HCT116 (cell line): Measurements from ENCODE around the gene DNAJC5. TPM values are rescaled to one million over a fixed set of nuclear protein-coding genes. Genes with fewer than 3 reads are reported as not detected.

Experiments
- ATAC-seq: fragments of 200-7000 bp; cut with Tn5 transposase; 2 replicates; pipeline ENCODE4 v1.9.1; 2020; ENCODE audit warnings: mild to moderate bottlenecking, moderate library complexity
- BruUV-seq: library from RNA; stranded (reverse); fragments of 400-500 nt; replicated peaks from 2 replicates; lab custom pipeline; 2021; lab: Mats Ljungman, UMichigan
- CTCF ChIA-PET: fragments of 300-600 bp; sonication (Branson Sonifier 250); formaldehyde crosslinking; loops from one replicate; lab custom pipeline; 2021; ENCODE audit warnings: antibody characterized with exemption; lab: Charles Lee
- POLR2A ChIA-PET: fragments of 300-600, 350-600 bp; sonication (Branson Sonifier 250); formaldehyde crosslinking; loops from one replicate; lab custom pipeline; 2021; ENCODE audit warnings: antibody characterized with exemption; lab: Charles Lee
- RAD21 ChIA-PET, 2 experiments: fragments of 300-600 bp; sonication (Branson Sonifier 250); formaldehyde crosslinking; loops; one replicate each; lab custom pipeline; 2023; ENCODE audit warnings: low total read pairs in 2 of 2; ENCODE audit not compliant: uncharacterized antibody in 2 of 2, unreplicated experiment in 2 of 2, low non-redundant PET in 1 of 2; lab: Charles Lee
- DNase-seq: peaks from one replicate; pipeline ENCODE4 v3.0.0-alpha.2; 2010; ENCODE audit warnings: low read depth, low spot score
- H2AFZ ChIP-seq: fragments of 200-600 bp; shearing (Covaris generic), sonication (generic); 2 replicates; pipeline ENCODE4 v1.6.1; 2017; ENCODE audit warnings: low read depth, mixed run types, mixed read lengths, antibody characterized with exemption, low read length; ENCODE audit not compliant: poor library complexity, severe bottlenecking
- H3K27ac ChIP-seq: 2 replicates; pipeline ENCODE4 v1.5.1; 2012; ENCODE audit warnings: low read depth, low read length
- H3K27me3 ChIP-seq: fragments of 200-600 bp; sonication (generic); 2 replicates; pipeline ENCODE4 v1.6.1; 2016; ENCODE audit warnings: mixed run types, low read length, mixed read lengths; ENCODE audit not compliant: insufficient read depth
- H3K36me3 ChIP-seq, 2 experiments: fragments of 200-500 bp in 1 of 2; fragments of 200-600 bp in 1 of 2; sonication (Bioruptor generic) in 1 of 2; sonication (generic) in 1 of 2; 2 replicates each; pipeline versions ENCODE4 v1.5.1 to v1.6.1; 2014 to 2016; ENCODE audit warnings: low read length in 2 of 2, inconsistent platforms in 1 of 2, mixed read lengths in 1 of 2, mixed run types in 1 of 2; ENCODE audit not compliant: insufficient read depth in 2 of 2, control insufficient read depth in 1 of 2
- H3K4me1 ChIP-seq, 2 experiments: fragments of 200-600 bp in 1 of 2; sonication (generic) in 1 of 2; 2 replicates each; pipeline versions ENCODE4 v1.5.1 to v1.6.1; 2012 to 2017; ENCODE audit warnings: low read length in 2 of 2, inconsistent platforms in 1 of 2, mild to moderate bottlenecking in 1 of 2, mixed read lengths in 1 of 2, mixed run types in 1 of 2, moderate library complexity in 1 of 2; ENCODE audit not compliant: insufficient read depth in 2 of 2, control insufficient read depth in 1 of 2
- H3K4me2 ChIP-seq: fragments of 200-600 bp; sonication (generic); 2 replicates; pipeline ENCODE4 v1.6.1; 2017; ENCODE audit warnings: mixed run types, low read length, mixed read lengths
- H3K4me3 ChIP-seq, 2 experiments: fragments of 200-600 bp in 1 of 2; sonication (generic) in 1 of 2; replicated peaks in 1 of 2; 2 replicates each; pipeline ENCODE4 v1.5.1; 2011 to 2016; ENCODE audit warnings: low read length in 2 of 2, control low read depth in 1 of 2, low read depth in 1 of 2, mild to moderate bottlenecking in 1 of 2, mixed read lengths in 1 of 2, mixed run types in 1 of 2
- H3K79me2 ChIP-seq: fragments of 200-600 bp; sonication (generic); 2 replicates; pipeline ENCODE4 v1.6.1; 2017; ENCODE audit warnings: mild to moderate bottlenecking, mixed run types, low read length, moderate library complexity, mixed read lengths; ENCODE audit not compliant: insufficient read depth
- H3K9ac ChIP-seq: fragments of 200-600 bp; sonication (generic); 2 replicates; pipeline ENCODE4 v1.6.1; 2016; ENCODE audit warnings: low read length, mixed read lengths
- H3K9me2 ChIP-seq: fragments of 200-600 bp; sonication (generic), shearing (Covaris generic); 2 replicates; pipeline ENCODE4 v1.6.1; 2017; ENCODE audit warnings: mixed run types, mild to moderate bottlenecking, moderate library complexity; ENCODE audit not compliant: insufficient read depth
- H3K9me3 ChIP-seq, 2 experiments: fragments of 200-500 bp in 1 of 2; fragments of 200-600 bp in 1 of 2; sonication (Bioruptor generic) in 1 of 2; sonication (generic) in 1 of 2; 2 replicates each; pipeline ENCODE4 v1.6.1; 2014 to 2017; ENCODE audit warnings: low read length in 2 of 2, mixed read lengths in 2 of 2, inconsistent platforms in 1 of 2, low read depth in 1 of 2, mild to moderate bottlenecking in 1 of 2, mixed run types in 1 of 2, moderate library complexity in 1 of 2; ENCODE audit not compliant: control insufficient read depth in 1 of 2, insufficient read depth in 1 of 2
- H4K20me1 ChIP-seq: fragments of 200-600 bp; sonication (generic), shearing (Covaris generic); 2 replicates; pipeline ENCODE4 v1.6.1; 2017; ENCODE audit warnings: mixed run types, mild to moderate bottlenecking, moderate library complexity; ENCODE audit not compliant: insufficient read depth
- CBX3 ChIP-seq: IDR thresholded peaks from 2 replicates; pipeline ENCODE4 v1.6.1; 2012; ENCODE audit warnings: low read depth
- CEBPB ChIP-seq: IDR thresholded peaks from 2 replicates; pipeline ENCODE4 v1.6.1; 2012; ENCODE audit warnings: low read depth
- EGR1 ChIP-seq: IDR thresholded peaks from 2 replicates; pipeline ENCODE4 v1.6.1; 2012; ENCODE audit warnings: low read depth
- ELF1 ChIP-seq: IDR thresholded peaks from 2 replicates; pipeline ENCODE4 v1.6.1; 2012; ENCODE audit warnings: low read depth, borderline replicate concordance
- EZH2 ChIP-seq: fragments of 200-600 bp; sonication (generic); IDR thresholded peaks from 2 replicates; pipeline ENCODE4 v1.6.1; 2017; ENCODE audit warnings: antibody characterized with exemption, mixed run types
- EZH2phosphoT487 ChIP-seq: fragments of 200-600 bp; IDR thresholded peaks from 2 replicates; pipeline ENCODE4 v1.6.1; 2018; ENCODE audit warnings: antibody characterized with exemption, borderline replicate concordance
- FOSL1 ChIP-seq: IDR thresholded peaks from 2 replicates; pipeline ENCODE4 v1.6.1; 2012; ENCODE audit warnings: low read depth
- JUND ChIP-seq: IDR thresholded peaks from 2 replicates; pipeline ENCODE4 v1.6.1; 2012
- POLR2AphosphoS5 ChIP-seq: IDR thresholded peaks from 2 replicates; pipeline ENCODE4 v1.6.1; 2011; ENCODE audit warnings: mild to moderate bottlenecking, low read depth, low read length, moderate library complexity
- SIN3A ChIP-seq: IDR thresholded peaks from 2 replicates; pipeline ENCODE4 v1.6.1; 2012; ENCODE audit warnings: low read depth
- SP1 ChIP-seq: IDR thresholded peaks from 2 replicates; pipeline ENCODE4 v1.6.1; 2012; ENCODE audit warnings: low read depth
- SRF ChIP-seq: IDR thresholded peaks from 2 replicates; pipeline ENCODE4 v1.6.1; 2012; ENCODE audit warnings: low read depth
- TCF7L2 ChIP-seq: IDR thresholded peaks from 2 replicates; pipeline ENCODE4 v1.7.0; 2011; ENCODE audit warnings: borderline replicate concordance, inconsistent platforms; ENCODE audit not compliant: insufficient read depth, insufficient read length; ENCODE audit errors: extremely low read depth
- YY1 ChIP-seq: IDR thresholded peaks from 2 replicates; pipeline ENCODE4 v1.6.1; 2011; ENCODE audit warnings: low read length, low read depth, moderate library complexity, mild to moderate bottlenecking; ENCODE audit not compliant: insufficient replicate concordance; ENCODE audit errors: extremely low read depth
- ZNF274 ChIP-seq: fragments of 200-500 bp; sonication (Bioruptor generic); IDR thresholded peaks from 2 replicates; pipeline ENCODE4 v1.6.1; 2014; ENCODE audit warnings: mild to moderate bottlenecking, low read depth, low read length, inconsistent platforms
- intact Hi-C: fragments of 100-400 bp; cut with micrococcal nuclease; formaldehyde crosslinking; loops from 2 replicates; pipeline ENCODE4 v1.10.0; 2022
- total RNA-seq: library from RNA; stranded (reverse); gene quantifications from one replicate; pipeline ENCODE4 v1.2.1, GENCODE V29; 2021; ENCODE audit not compliant: unreplicated experiment
- TF ChIP-seq, protein P1 (sequence below): IDR thresholded peaks from 2 replicates; pipeline ENCODE4 v1.6.1; 2011; ENCODE audit warnings: mild to moderate bottlenecking, low read length, moderate library complexity; ENCODE audit not compliant: insufficient replicate concordance; ENCODE audit errors: extremely low read depth
- TF ChIP-seq, protein P2 (sequence below): IDR thresholded peaks from 2 replicates; pipeline ENCODE4 v1.6.1; 2012; ENCODE audit warnings: low read depth
- TF ChIP-seq, protein P3 (sequence below): IDR thresholded peaks from 2 replicates; pipeline ENCODE4 v1.6.1; 2012

Gene DNAJC5
- total RNA-seq, 1 experiment from 2014 or later = 38.3 TPM

DNA sequence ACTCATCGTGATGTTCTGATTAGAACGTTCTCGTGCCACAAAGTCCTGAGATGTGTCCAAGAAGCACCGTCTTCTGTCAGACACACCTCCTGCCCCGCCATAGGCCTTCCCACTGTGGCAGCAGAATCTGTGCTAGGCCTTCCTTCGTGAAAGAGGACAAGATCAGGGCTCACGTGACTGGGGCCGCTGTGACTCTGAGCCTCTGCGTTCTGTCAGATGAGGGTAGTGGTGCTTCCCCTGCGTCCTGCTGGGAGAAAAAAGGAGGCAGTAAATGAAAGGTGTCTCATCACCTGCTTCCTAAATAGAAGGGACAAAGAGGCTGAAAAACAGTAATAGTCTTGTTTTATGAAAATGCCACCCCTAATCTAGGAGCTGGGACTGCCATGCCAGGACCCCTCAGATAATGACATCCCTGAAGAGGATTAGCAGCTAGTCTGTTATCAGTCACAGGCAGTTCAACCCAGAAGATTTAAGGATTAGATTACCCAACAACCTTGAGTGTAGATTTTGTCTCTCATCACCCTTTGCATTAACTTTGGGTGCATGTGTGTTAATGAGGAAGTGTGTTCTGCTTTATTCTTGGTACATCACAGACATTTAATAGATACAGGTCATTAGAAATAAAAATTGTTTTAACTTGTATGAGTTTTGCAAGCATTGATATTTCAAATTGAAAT is 4.1 kb downstream of the DNAJC5 start:
- ChIA-PET POLR2A (no interaction called here), CTCF (no interaction called here), RAD21 (no interaction called here)
- TF ChIP-seq, protein P1, sequence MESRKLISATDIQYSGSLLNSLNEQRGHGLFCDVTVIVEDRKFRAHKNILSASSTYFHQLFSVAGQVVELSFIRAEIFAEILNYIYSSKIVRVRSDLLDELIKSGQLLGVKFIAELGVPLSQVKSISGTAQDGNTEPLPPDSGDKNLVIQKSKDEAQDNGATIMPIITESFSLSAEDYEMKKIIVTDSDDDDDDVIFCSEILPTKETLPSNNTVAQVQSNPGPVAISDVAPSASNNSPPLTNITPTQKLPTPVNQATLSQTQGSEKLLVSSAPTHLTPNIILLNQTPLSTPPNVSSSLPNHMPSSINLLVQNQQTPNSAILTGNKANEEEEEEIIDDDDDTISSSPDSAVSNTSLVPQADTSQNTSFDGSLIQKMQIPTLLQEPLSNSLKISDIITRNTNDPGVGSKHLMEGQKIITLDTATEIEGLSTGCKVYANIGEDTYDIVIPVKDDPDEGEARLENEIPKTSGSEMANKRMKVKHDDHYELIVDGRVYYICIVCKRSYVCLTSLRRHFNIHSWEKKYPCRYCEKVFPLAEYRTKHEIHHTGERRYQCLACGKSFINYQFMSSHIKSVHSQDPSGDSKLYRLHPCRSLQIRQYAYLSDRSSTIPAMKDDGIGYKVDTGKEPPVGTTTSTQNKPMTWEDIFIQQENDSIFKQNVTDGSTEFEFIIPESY = no peak
- TF ChIP-seq SP1 = no peak
- TF ChIP-seq JUND = no peak
- TF ChIP-seq SRF = no peak
- TF ChIP-seq ELF1 = no peak
- TF ChIP-seq, protein P2, sequence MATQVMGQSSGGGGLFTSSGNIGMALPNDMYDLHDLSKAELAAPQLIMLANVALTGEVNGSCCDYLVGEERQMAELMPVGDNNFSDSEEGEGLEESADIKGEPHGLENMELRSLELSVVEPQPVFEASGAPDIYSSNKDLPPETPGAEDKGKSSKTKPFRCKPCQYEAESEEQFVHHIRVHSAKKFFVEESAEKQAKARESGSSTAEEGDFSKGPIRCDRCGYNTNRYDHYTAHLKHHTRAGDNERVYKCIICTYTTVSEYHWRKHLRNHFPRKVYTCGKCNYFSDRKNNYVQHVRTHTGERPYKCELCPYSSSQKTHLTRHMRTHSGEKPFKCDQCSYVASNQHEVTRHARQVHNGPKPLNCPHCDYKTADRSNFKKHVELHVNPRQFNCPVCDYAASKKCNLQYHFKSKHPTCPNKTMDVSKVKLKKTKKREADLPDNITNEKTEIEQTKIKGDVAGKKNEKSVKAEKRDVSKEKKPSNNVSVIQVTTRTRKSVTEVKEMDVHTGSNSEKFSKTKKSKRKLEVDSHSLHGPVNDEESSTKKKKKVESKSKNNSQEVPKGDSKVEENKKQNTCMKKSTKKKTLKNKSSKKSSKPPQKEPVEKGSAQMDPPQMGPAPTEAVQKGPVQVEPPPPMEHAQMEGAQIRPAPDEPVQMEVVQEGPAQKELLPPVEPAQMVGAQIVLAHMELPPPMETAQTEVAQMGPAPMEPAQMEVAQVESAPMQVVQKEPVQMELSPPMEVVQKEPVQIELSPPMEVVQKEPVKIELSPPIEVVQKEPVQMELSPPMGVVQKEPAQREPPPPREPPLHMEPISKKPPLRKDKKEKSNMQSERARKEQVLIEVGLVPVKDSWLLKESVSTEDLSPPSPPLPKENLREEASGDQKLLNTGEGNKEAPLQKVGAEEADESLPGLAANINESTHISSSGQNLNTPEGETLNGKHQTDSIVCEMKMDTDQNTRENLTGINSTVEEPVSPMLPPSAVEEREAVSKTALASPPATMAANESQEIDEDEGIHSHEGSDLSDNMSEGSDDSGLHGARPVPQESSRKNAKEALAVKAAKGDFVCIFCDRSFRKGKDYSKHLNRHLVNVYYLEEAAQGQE = no peak
- TF ChIP-seq EZH2 = no peak
- no peak for TF ChIP-seq FOSL1
- no peak for TF ChIP-seq YY1
- TF ChIP-seq, protein P3, sequence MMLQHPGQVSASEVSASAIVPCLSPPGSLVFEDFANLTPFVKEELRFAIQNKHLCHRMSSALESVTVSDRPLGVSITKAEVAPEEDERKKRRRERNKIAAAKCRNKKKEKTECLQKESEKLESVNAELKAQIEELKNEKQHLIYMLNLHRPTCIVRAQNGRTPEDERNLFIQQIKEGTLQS = no peak
- TF ChIP-seq EGR1 = no peak
- no peak for TF ChIP-seq POLR2AphosphoS5
- TF ChIP-seq EZH2phosphoT487 = no peak
- no peak for TF ChIP-seq CBX3
- TF ChIP-seq TCF7L2 = no peak
- no peak for TF ChIP-seq SIN3A
- TF ChIP-seq ZNF274 = no peak
- TF ChIP-seq CEBPB = no peak
- intact Hi-C loops = no loop called here
- peaks cover 79% of the 10 kb centered on the region for H3K79me2 ChIP-seq
- H3K9me3 ChIP-seq = no peaks in the 10 kb centered on the region
- no peak for DNase-seq
- no peak overlapping the region for H3K27ac ChIP-seq
- H3K4me2 ChIP-seq = no peak overlapping the region
- no peaks in the 10 kb centered on the region for H3K27me3 ChIP-seq
- H2AFZ ChIP-seq = no peak overlapping the region
- no peaks in the 10 kb centered on the region for H3K9me2 ChIP-seq
- peaks cover 15% of the 10 kb centered on the region; the same call in 1 of the 2 replicates for H4K20me1 ChIP-seq
- no peak for ATAC-seq
- H3K9ac ChIP-seq = no peak overlapping the region
- no TSS peak for BruUV-seq
- no peak overlapping the region for H3K4me3 ChIP-seq
- no peaks in the 10 kb centered on the region for H3K36me3 ChIP-seq
- peaks cover 28 to 65% of the 10 kb centered on the region in 2 experiments for H3K4me1 ChIP-seq
